Fibroblast of the aortic adventitia (primary cell): ENCODE results near the gene TANGO2. TPM values are rescaled to one million over a fixed set of nuclear protein-coding genes. Genes with fewer than 3 reads are reported as not detected.

Source experiments
- DNase-seq: peaks from one replicate; pipeline ENCODE4 v3.0.0-alpha.2; 2010; ENCODE audit warnings: low read depth
- H3K4me3 ChIP-seq: 2 replicates; pipeline ENCODE4 v1.5.1; 2011; ENCODE audit warnings: low read depth, mild to moderate bottlenecking, control low read depth, low read length, moderate library complexity
- CTCF ChIP-seq: IDR thresholded peaks from 2 replicates; pipeline ENCODE4 v1.5.1; 2011; ENCODE audit warnings: mild to moderate bottlenecking, low read length, control low read depth, inconsistent platforms; ENCODE audit not compliant: insufficient read depth
- total RNA-seq: library from RNA; depleted of rRNA; stranded (reverse); fragments of >200 nt; gene quantifications from 2 replicates; pipeline ENCODE4 v1.2.3, GENCODE V29; 2012; ENCODE audit warnings: low replicate concordance

Gene TANGO2
- total RNA-seq, 1 donor, result 41.7 TPM

- TF ChIP-seq CTCF, result no peak
- no peak overlapping the region for H3K4me3 ChIP-seq
- no peak for DNase-seq
These were observed 75.9 kb downstream of the TANGO2 start for GRCh38 chr22:20096574-20097420.

- TF ChIP-seq CTCF, result no peak
- DNase-seq, result no peak
These were observed 78.3 kb downstream of the TANGO2 start for GRCh38 chr22:20099099-20099711.

GRCh38 chr22:20101638-20102037, 80.7 kb downstream of the TANGO2 start:
- no peak for DNase-seq
- TF ChIP-seq CTCF, result no peak
- no peak overlapping the region for H3K4me3 ChIP-seq

More at GRCh38 chr22:20099099-20099711, 78.3 kb downstream of the TANGO2 start:
- no peak overlapping the region for H3K4me3 ChIP-seq

GRCh38 chr22:20102203-20102780, 81.4 kb downstream of the TANGO2 start:
- no peak overlapping the region for H3K4me3 ChIP-seq
- no peak for DNase-seq
- no peak for TF ChIP-seq CTCF

- H3K4me3 ChIP-seq, result no peak overlapping the region
- no peak for DNase-seq
- TF ChIP-seq CTCF, result no peak
These were observed 84.7 kb downstream of the TANGO2 start for GRCh38 chr22:20105456-20106204.

GRCh38 chr22:20106205-20106848, 85.4 kb downstream of the TANGO2 start:
- no peak for DNase-seq
- no peak for TF ChIP-seq CTCF
- no peak overlapping the region for H3K4me3 ChIP-seq
